ENCODE measurements around the gene TFR2.

- TF ChIP-seq CTCF (IDR thresholded peaks at IDR 0.05) (no peak), EZH2phosphoT487 (IDR thresholded peaks at IDR 0.05) (no peak), EZH2 (IDR thresholded peaks at IDR 0.05) (no peak)
Measured at GRCh38 chr7:100640517-100641440, 573 bp downstream of the TFR2 start.

Measured in neural progenitor cell (in vitro differentiated cells).